Mesendoderm (in vitro differentiated cells): Measurements from ENCODE around the gene SLC35E4.
"Not testable (repeated sequence)": the region's sequence is repeated elsewhere in the genome, so short reads cannot be mapped to it uniquely, and the experiment has no call there.

Source experiments
- DNase-seq: peaks from one replicate; pipeline ENCODE4 v3.0.0; 2013
- H2AK5ac ChIP-seq: 2 replicates; pipeline ENCODE4 v1.6.1; 2013; ENCODE audit warnings: low read length, inconsistent platforms
- H2BK120ac ChIP-seq: 2 replicates; pipeline ENCODE4 v1.6.1; 2013; ENCODE audit warnings: low read depth, mild to moderate bottlenecking, low read length, moderate library complexity, mixed read lengths
- H2BK15ac ChIP-seq: replicated peaks from 2 replicates; pipeline ENCODE4 v1.6.1; 2013; ENCODE audit warnings: low read depth, mild to moderate bottlenecking, moderate library complexity
- H2BK5ac ChIP-seq: 2 replicates; pipeline ENCODE4 v1.6.1; 2013; ENCODE audit warnings: low read length, inconsistent platforms
- H3K18ac ChIP-seq: 2 replicates; pipeline ENCODE4 v1.6.1; 2013; ENCODE audit warnings: mild to moderate bottlenecking, low read length, mixed read lengths
- H3K23ac ChIP-seq: one replicate; pipeline ENCODE4 v1.6.1; 2013; ENCODE audit warnings: low read length
- H3K27ac ChIP-seq: 2 replicates; pipeline ENCODE4 v1.5.1; 2013; ENCODE audit warnings: low read depth, mild to moderate bottlenecking, inconsistent platforms, low read length, moderate library complexity
- H3K27me3 ChIP-seq: 2 replicates; pipeline ENCODE4 v1.6.1; 2013; ENCODE audit warnings: low read length, control low read depth, mild to moderate bottlenecking, inconsistent platforms; ENCODE audit not compliant: insufficient read depth, poor library complexity
- H3K36me3 ChIP-seq: 2 replicates; pipeline ENCODE4 v1.6.1; 2013; ENCODE audit warnings: low read length, inconsistent platforms; ENCODE audit not compliant: control insufficient read depth, insufficient read depth
- H3K4ac ChIP-seq: one replicate; pipeline ENCODE4 v1.6.1; 2013; ENCODE audit warnings: low read depth, mild to moderate bottlenecking, low read length, moderate library complexity
- H3K4me1 ChIP-seq: 2 replicates; pipeline ENCODE4 v1.6.1; 2013; ENCODE audit warnings: low read depth, low read length, inconsistent platforms; ENCODE audit not compliant: control insufficient read depth
- H3K4me2 ChIP-seq: 2 replicates; pipeline ENCODE4 v1.6.1; 2013; ENCODE audit warnings: low read length
- H3K4me3 ChIP-seq: 2 replicates; pipeline ENCODE4 v1.5.1; 2013; ENCODE audit warnings: mild to moderate bottlenecking, low read length
- H3K56ac ChIP-seq: one replicate; pipeline ENCODE4 v1.6.1; 2013; ENCODE audit warnings: low read length
- H3K79me1 ChIP-seq: 2 replicates; pipeline ENCODE4 v1.6.1; 2013; ENCODE audit warnings: low read length, inconsistent platforms
- H3K79me2 ChIP-seq: 2 replicates; pipeline ENCODE4 v1.6.1; 2013; ENCODE audit warnings: mild to moderate bottlenecking, low read length; ENCODE audit not compliant: control insufficient read depth, insufficient read depth
- H3K9ac ChIP-seq: 2 replicates; pipeline ENCODE4 v1.6.1; 2013; ENCODE audit warnings: low read length, inconsistent platforms
- H4K5ac ChIP-seq: one replicate; pipeline ENCODE4 v1.6.1; 2013; ENCODE audit warnings: low read length
- H4K8ac ChIP-seq: one replicate; pipeline ENCODE4 v1.6.1; 2013; ENCODE audit warnings: low read depth, mild to moderate bottlenecking, control low read depth, low read length, moderate library complexity
- WGBS: extraction: QIAGEN DNeasy Blood & Tissue Kit; methylation state at CpG from one replicate; pipeline ENCODE4 v1.1.7; 2013; ENCODE audit warnings: low lambda C conversion rate, missing lambda C conversion rate; ENCODE audit not compliant: insufficient coverage; ENCODE audit errors: extremely low coverage; 5-methylcytosine and 5-hydroxymethylcytosine counted together

The SLC35E4 gene

GRCh38 chr22:30627471-30627870, 8.1 kb upstream of the SLC35E4 start:
- WGBS, result no CpG with 5 or more reads among the region's 5 CpGs
- H3K4me2 ChIP-seq, result no peak overlapping the region

GRCh38 chr22:30628491-30628890, 7.1 kb upstream of the SLC35E4 start:
- no peak for DNase-seq
- H3K36me3 ChIP-seq, result no peaks in the 10 kb centered on the region
- WGBS, result no CpG with 5 or more reads among the region's 4 CpGs

More at GRCh38 chr22:30627471-30627870, 8.1 kb upstream of the SLC35E4 start:
- Histone ChIP-seq H2AK5ac (no peak overlapping the region), H2BK120ac (no peak overlapping the region), H3K4ac (no peak overlapping the region), H4K5ac (no peak overlapping the region), H3K4me3 (no peak overlapping the region), H2BK15ac (no peak overlapping the region), H3K4me1 (no peaks in the 10 kb centered on the region), H3K56ac (no peak overlapping the region), H3K23ac (no peak overlapping the region), H3K36me3 (no peaks in the 10 kb centered on the region), H2BK5ac (no peak overlapping the region), H3K27me3 (no peaks in the 10 kb centered on the region), H3K9ac (no peak overlapping the region), H3K18ac (no peak overlapping the region), H3K27ac (no peak overlapping the region), H3K79me2 (no peaks in the 10 kb centered on the region), H3K79me1 (no peaks in the 10 kb centered on the region), H4K8ac (no peak overlapping the region)
- DNase-seq, result no peak

GRCh38 chr22:30631469-30631868, 4.1 kb upstream of the SLC35E4 start:
- H4K5ac ChIP-seq, H2AK5ac ChIP-seq, H2BK5ac ChIP-seq, H3K18ac ChIP-seq, H3K79me2 ChIP-seq, H3K27me3 ChIP-seq, H3K4me2 ChIP-seq, H2BK120ac ChIP-seq, DNase-seq, H3K4me1 ChIP-seq, H3K4me3 ChIP-seq, H4K8ac ChIP-seq, H3K9ac ChIP-seq, H3K79me1 ChIP-seq, H2BK15ac ChIP-seq, H3K4ac ChIP-seq, H3K56ac ChIP-seq, H3K36me3 ChIP-seq, H3K27ac ChIP-seq, H3K23ac ChIP-seq: not testable (repeated sequence)
- no CpG with 5 or more reads among the region's 31 CpGs for whole genome bisulfite sequencing

More at GRCh38 chr22:30628491-30628890, 7.1 kb upstream of the SLC35E4 start:
- no peak overlapping the region for H3K4me3 ChIP-seq
- H2AK5ac ChIP-seq, result no peak overlapping the region
- H3K79me1 ChIP-seq, result no peaks in the 10 kb centered on the region
- H3K4me2 ChIP-seq, result no peak overlapping the region
- no peak overlapping the region for H4K5ac ChIP-seq
- no peak overlapping the region for H2BK5ac ChIP-seq
- no peak overlapping the region for H3K23ac ChIP-seq
- H3K79me2 ChIP-seq, result no peaks in the 10 kb centered on the region
- H4K8ac ChIP-seq, result no peak overlapping the region
- H3K4me1 ChIP-seq, result no peaks in the 10 kb centered on the region
- no peak overlapping the region for H2BK120ac ChIP-seq
- H3K27ac ChIP-seq, result no peak overlapping the region
- no peak overlapping the region for H2BK15ac ChIP-seq
- no peak overlapping the region for H3K4ac ChIP-seq
- no peak overlapping the region for H3K18ac ChIP-seq
- H3K56ac ChIP-seq, result no peak overlapping the region
- no peaks in the 10 kb centered on the region for H3K27me3 ChIP-seq
- H3K9ac ChIP-seq, result no peak overlapping the region

- H4K8ac ChIP-seq, result no peak overlapping the region
- no peak overlapping the region for H3K4ac ChIP-seq
- H2AK5ac ChIP-seq, result no peak overlapping the region
- H2BK120ac ChIP-seq, result no peak overlapping the region
- H3K79me2 ChIP-seq, result no peaks in the 10 kb centered on the region
- no peaks in the 10 kb centered on the region for H3K36me3 ChIP-seq
- no CpG with 5 or more reads among the region's 29 CpGs for WGBS
- no peak overlapping the region for H3K23ac ChIP-seq
- peak overlapping the region; percentile 71 for H3K56ac ChIP-seq
- no peaks in the 10 kb centered on the region for H3K4me1 ChIP-seq
- no peak overlapping the region for H3K18ac ChIP-seq
- no peak overlapping the region for H3K27ac ChIP-seq
- no peak overlapping the region for H2BK15ac ChIP-seq
- H3K9ac ChIP-seq, result peak overlapping the region; percentile 21
- no peak overlapping the region for H4K5ac ChIP-seq
- peak; percentile 94 for DNase-seq
- H3K4me3 ChIP-seq, result no peak overlapping the region
- no peak overlapping the region for H2BK5ac ChIP-seq
- H3K27me3 ChIP-seq, result no peaks in the 10 kb centered on the region
- H3K79me1 ChIP-seq, result no peaks in the 10 kb centered on the region
- H3K4me2 ChIP-seq, result peak overlapping the region; percentile 66
Measured at GRCh38 chr22:30634471-30635233, 929 bp upstream of the SLC35E4 start.

- no CpG with 5 or more reads among the region's 45 CpGs for WGBS
Measured at GRCh38 chr22:30636226-30637077, 871 bp downstream of the SLC35E4 start.

More at GRCh38 chr22:30636226-30637077, 871 bp downstream of the SLC35E4 start:
- Histone ChIP-seq H3K79me1 (no peaks in the 10 kb centered on the region), H3K4ac (no peak overlapping the region), H3K79me2 (no peaks in the 10 kb centered on the region), H3K23ac (no peak overlapping the region), H3K27ac (no peak overlapping the region), H3K27me3 (no peaks in the 10 kb centered on the region), H4K8ac (no peak overlapping the region), H3K4me1 (no peaks in the 10 kb centered on the region), H3K4me3 (no peak overlapping the region), H2BK5ac (no peak overlapping the region), H3K4me2 (peak overlapping the region; percentile 63), H4K5ac (no peak overlapping the region), H2BK15ac (no peak overlapping the region), H2BK120ac (no peak overlapping the region), H3K36me3 (no peaks in the 10 kb centered on the region), H2AK5ac (no peak overlapping the region), H3K18ac (no peak overlapping the region), H3K9ac (peak overlapping the region; percentile 81), H3K56ac (peak overlapping the region; percentile 89)
- DNase-seq, result no peak
